ENCODE results near the gene CHD1.

DNA sequence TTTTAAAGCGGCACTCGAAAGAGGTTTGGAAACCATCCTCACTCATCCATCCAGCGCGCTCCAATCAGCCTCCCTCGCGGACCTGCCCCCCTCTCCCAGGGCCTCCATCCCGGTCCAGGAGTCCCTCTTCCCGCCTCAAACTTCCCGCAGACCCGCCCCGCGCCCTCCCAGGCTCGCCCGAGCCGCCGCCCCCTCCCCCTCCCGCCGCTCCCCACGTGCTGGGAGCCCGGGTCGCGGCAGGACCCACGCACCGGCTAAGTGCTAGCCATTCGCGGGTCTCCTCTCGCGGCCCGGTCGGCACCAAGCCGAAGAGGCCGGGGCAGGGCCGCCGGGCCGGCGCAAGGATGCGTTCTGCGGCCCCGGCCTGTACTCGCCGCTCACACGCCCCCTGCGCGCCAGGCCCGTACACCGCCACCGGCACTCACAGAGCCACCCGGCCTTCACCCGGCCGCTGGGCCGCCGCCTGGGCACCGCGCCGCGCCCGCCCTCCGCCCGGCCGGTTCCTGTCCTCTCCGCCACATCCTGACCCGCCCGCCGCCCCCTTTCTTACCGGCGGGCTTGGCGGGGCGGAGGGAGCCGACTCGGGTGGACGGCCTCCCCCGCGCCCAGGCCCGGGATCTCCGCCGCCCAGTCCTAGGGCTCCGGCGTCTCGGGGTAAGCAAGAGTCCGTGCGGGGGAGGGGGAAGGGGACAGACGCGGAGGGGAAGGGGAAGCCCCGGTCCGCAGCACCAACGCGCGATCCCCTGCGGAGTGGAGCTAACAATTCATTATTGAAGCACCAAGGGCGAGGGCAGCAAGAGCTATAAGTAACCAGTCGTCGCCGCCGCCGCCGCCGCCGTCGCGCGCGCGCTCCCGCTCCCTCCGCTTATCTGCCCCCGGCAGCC lies 576 bp downstream of the CHD1 start:
- TF ChIP-seq GATA2 (IDR thresholded peaks at IDR 0.05; ENCODE audit: low read depth, low read length) = 0 out of 2 replicates have a peak, but pooled peaks have one; percentile 33
- no peak for TF ChIP-seq GATA3 (IDR thresholded peaks at IDR 0.05; ENCODE audit: low read depth, low read length)

Data from SH-SY5Y (cell line).